GM12864 (cell line): Measurements from ENCODE around the gene MAGI1.

Experiments
- DNase-seq: peaks from one replicate; pipeline ENCODE4 v3.0.0-alpha.2; 2011; ENCODE audit warnings: low read depth
- H3K4me3 ChIP-seq: 2 replicates; pipeline ENCODE4 v1.5.1; 2011; ENCODE audit warnings: mild to moderate bottlenecking, low read depth, low read length, control low read depth
- CTCF ChIP-seq: IDR thresholded peaks from 2 replicates; pipeline ENCODE4 v1.5.1; 2011; ENCODE audit warnings: low read depth, mild to moderate bottlenecking, moderate library complexity, low read length, control low read depth, inconsistent platforms; ENCODE audit errors: missing control alignments

Gene MAGI1

GRCh38 chr3:66041116-66041515, 2.4 kb upstream of the MAGI1 start:
- DNase-seq: no peak

GRCh38 chr3:66039590-66039887, 821 bp upstream of the MAGI1 start:
- TF ChIP-seq CTCF: no peak
- H3K4me3 ChIP-seq: no peak overlapping the region; the same call in 1 of the 2 replicates
- no peak for DNase-seq

More at GRCh38 chr3:66041116-66041515, 2.4 kb upstream of the MAGI1 start:
- H3K4me3 ChIP-seq: no peak overlapping the region
- no peak for TF ChIP-seq CTCF

- no peak for TF ChIP-seq CTCF
- H3K4me3 ChIP-seq: peak overlapping the region; percentile 62
- no peak for DNase-seq
These were observed 363 bp downstream of the MAGI1 start for GRCh38 chr3:66038384-66038725.

GRCh38 chr3:66037986-66038369, 740 bp downstream of the MAGI1 start:
- TF ChIP-seq CTCF: no peak
- peak overlapping the region; percentile 62 for H3K4me3 ChIP-seq
- DNase-seq: no peak

- TF ChIP-seq CTCF: no peak
- DNase-seq: no peak
- peak overlapping the region; percentile 62 for H3K4me3 ChIP-seq
These were observed 1.3 kb downstream of the MAGI1 start for GRCh38 chr3:66037330-66037985.

- H3K4me3 ChIP-seq: no peak overlapping the region
- DNase-seq: no peak
- no peak for TF ChIP-seq CTCF
These were observed 2.1 kb downstream of the MAGI1 start for GRCh38 chr3:66036586-66037148.
